ENCODE data around the gene GPS2. TPM values are rescaled to one million over a fixed set of nuclear protein-coding genes. Genes with fewer than 3 reads are reported as not detected.

Gene GPS2
- total and polyA plus RNA-seq, 10 of the 15 experiments (the other 5 are each of a cell fraction or from before 2014, with no cell fraction given): 10.2 to 96.4 (median 42.5) TPM

DNA sequence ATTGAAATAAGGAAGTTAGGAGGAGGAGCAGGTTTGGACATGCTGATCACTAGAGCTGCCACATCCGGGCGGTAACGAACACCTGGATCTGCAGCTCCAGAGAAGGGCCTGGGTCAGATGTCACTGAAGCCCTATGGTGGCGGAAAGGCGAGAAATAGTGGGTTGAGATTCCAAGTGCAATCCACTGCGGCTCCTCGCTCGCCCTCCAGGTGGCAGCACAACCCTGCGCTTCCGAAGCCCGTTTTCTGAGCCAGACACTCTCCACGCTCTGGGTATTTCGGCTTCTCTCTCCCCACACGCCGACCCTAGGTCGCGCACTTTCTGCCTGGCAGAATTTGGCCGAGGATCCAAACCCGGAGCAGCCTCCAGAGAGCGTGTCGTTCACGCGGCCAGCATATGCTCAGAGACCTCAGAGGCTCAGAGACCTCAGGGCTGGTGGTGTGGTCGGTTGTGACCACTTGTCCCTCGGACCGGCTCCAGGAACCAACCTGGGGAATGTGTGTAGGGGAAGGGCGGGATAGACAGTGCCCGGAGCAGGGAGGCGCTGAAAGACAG, 34.6 kb downstream of the GPS2 start (continued):
- TF ChIP-seq SIX5 (IDR thresholded peaks at IDR 0.05; ENCODE audit: low read depth, low read length, severe bottlenecking) (no peak), FOS (IDR thresholded peaks at IDR 0.05; ENCODE audit: borderline replicate concordance, extremely low read depth, insufficient read length) (no peak), SP1 (IDR thresholded peaks at IDR 0.05; ENCODE audit: low read depth, low read length) (peak; percentile 57)

DNA sequence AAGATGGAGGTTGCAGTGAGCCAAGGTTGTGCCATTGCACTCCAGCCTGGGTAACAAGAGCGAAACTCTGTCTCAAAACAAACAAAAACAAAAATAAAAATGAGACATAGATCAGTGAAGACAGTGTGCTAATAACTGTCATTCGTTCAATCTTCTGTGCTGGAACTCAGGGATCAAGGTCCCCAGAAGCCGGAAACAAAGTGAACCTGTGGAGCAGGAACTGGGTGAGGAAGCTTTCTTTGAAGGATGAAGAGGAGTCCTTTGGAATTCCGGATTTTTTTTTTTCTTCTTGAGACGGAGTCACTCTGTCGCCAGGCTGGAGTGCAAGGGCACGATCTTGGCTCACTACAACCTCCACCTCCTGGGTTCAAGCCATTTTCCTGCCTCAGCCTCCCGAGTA, 35.7 kb downstream of the GPS2 start:
- Histone ChIP-seq H3K79me2 (ENCODE audit: control insufficient read depth, insufficient read depth, low read length) (no peaks in the 10 kb centered on the region), H3K27me3 (replicated peaks in 1 of 2; ENCODE audit: control insufficient read depth in 2 of 2, insufficient read depth in 2 of 2, low read length in 1 of 2) (no peaks in the 10 kb centered on the region; a peak in 1 of 4 replicates), H3K4me3 (no peak overlapping the region), H3K4me2 (ENCODE audit: control insufficient read depth, insufficient read depth) (no peak overlapping the region), H3K36me3 (ENCODE audit: control insufficient read depth in 2 of 2, insufficient read depth in 2 of 2, low read length in 1 of 2) (no peaks in the 10 kb centered on the region), H3K9me3 (replicated peaks; ENCODE audit: control insufficient read depth, insufficient read depth, low read length) (no peaks in the 10 kb centered on the region), H3K27ac (ENCODE audit: control insufficient read depth, insufficient read depth) (no peak overlapping the region), H3K4me1 (ENCODE audit: control insufficient read depth, insufficient read depth, low read length) (peaks cover 8% of the 10 kb centered on the region), H3K9ac (ENCODE audit: control insufficient read depth, insufficient read depth, low read length) (no peak overlapping the region), H2AFZ (ENCODE audit: control insufficient read depth, low read depth, low read length) (no peak overlapping the region), H4K20me1 (ENCODE audit: control insufficient read depth, insufficient read depth) (no peaks in the 10 kb centered on the region; the same call in 1 of the 2 replicates)
- ChIA-PET SMC1A (ENCODE audit: uncharacterized antibody, unreplicated experiment) (interaction anchor here (0.7 to 3.3 kb wide), 3 partner anchors 17 to 82 kb away, joined by 3 to 17 read pairs (median 3); no protein-coding TSS in a partner anchor), RAD21 (ENCODE audit: unreplicated experiment) (interaction anchor here (1.2 kb wide), 1 partner anchor 16 kb away, joined by 3 read pairs; no protein-coding TSS in a partner anchor), CTCF (interaction anchor here (0.7 to 10.3 kb wide), 5 partner anchors 12 to 377 kb away, joined by 4 to 102 read pairs (median 5); no protein-coding TSS in a partner anchor), POLR2A (interaction anchor here (0.6 kb wide), 1 partner anchor 940 kb away, joined by 4 read pairs; no protein-coding TSS in a partner anchor)
- ATAC-seq (no peak), FAIRE-seq (no peak), DNase-seq (ENCODE audit: low read depth, low spot score) (no peak)
- TF ChIP-seq CBX3 (IDR thresholded peaks at IDR 0.05; ENCODE audit: borderline replicate concordance, low read depth) (no peak), POLR2AphosphoS5 (IDR thresholded peaks at IDR 0.05; ENCODE audit: low read length) (no peak), SIX5 (IDR thresholded peaks at IDR 0.05; ENCODE audit: low read depth, low read length, severe bottlenecking) (no peak), POLR2A (IDR thresholded peaks at IDR 0.05; ENCODE audit: low read depth, low read length) (no peak), HDAC2 (IDR thresholded peaks at IDR 0.05) (no peak), RBBP5 (conservative IDR thresholded peaks at IDR 0.05) (no peak), ZNF217 (IDR thresholded peaks at IDR 0.05) (no peak), CHD2 (IDR thresholded peaks at IDR 0.05; ENCODE audit: borderline replicate concordance, low read depth, low read length) (no peak)
- 32% methylated on average over 8 of the region's 8 CpGs for WGBS (ENCODE audit: insufficient coverage, insufficient replicate concordance, low lambda C conversion rate, missing lambda C conversion rate)
- BruUV-seq (replicated peaks): no TSS peak
- in situ Hi-C loops (cut with MboI) (no loop called here), intact Hi-C loops (cut with micrococcal nuclease; ENCODE audit: unreplicated experiment) (no loop called here)

Data from GM12878 (cell line).